Activated T-cell treated with anti-CD3 and anti-CD28 coated beads, Interleukin-2, amount 50 U/mL, for 1 hour (primary cell): ENCODE data around the gene HOXD4.

Experiments used
- DNase-seq: peaks from one replicate; pipeline ENCODE4 v3.0.0-alpha.2; 2020

The HOXD4 gene

GRCh38 chr2:176193048-176193447 is 41.7 kb downstream of the HOXD4 start:
- no peak for DNase-seq

- no peak for DNase-seq
Measured at GRCh38 chr2:176199902-176200301, 48.6 kb downstream of the HOXD4 start.

GRCh38 chr2:176200971-176201370 is 49.6 kb downstream of the HOXD4 start:
- DNase-seq = no peak

GRCh38 chr2:176202491-176202890 is 51.1 kb downstream of the HOXD4 start:
- DNase-seq = no peak
